Fibroblast of lung (primary cell): Measurements from ENCODE around the gene MRPS26. TPM values are rescaled to one million over a fixed set of nuclear protein-coding genes. Genes with fewer than 3 reads are reported as not detected.
"Not testable (repeated sequence)": the region's sequence is repeated elsewhere in the genome, so short reads cannot be mapped to it uniquely, and the experiment has no call there.

ENCODE experiments used
- DNase-seq, 2 donors: peaks; one replicate each; pipeline versions ENCODE4 v3.0.0 to v3.0.0-alpha.2; 2010; ENCODE audit warnings: low read depth in 2 of 2
- H2AFZ ChIP-seq: 2 replicates; pipeline ENCODE4 v1.5.1; 2012; ENCODE audit warnings: low read length, control low read depth, inconsistent platforms
- H3K27ac ChIP-seq: 2 replicates; pipeline ENCODE4 v1.5.1; 2011; ENCODE audit warnings: low read length, control low read depth; ENCODE audit not compliant: insufficient read depth
- H3K27me3 ChIP-seq: 2 replicates; pipeline ENCODE4 v1.5.1; 2011; ENCODE audit warnings: mild to moderate bottlenecking, low read length; ENCODE audit not compliant: control insufficient read depth, insufficient read depth
- H3K36me3 ChIP-seq: 2 replicates; pipeline ENCODE4 v1.5.1; 2011; ENCODE audit warnings: low read length; ENCODE audit not compliant: control insufficient read depth, insufficient read depth
- H3K4me1 ChIP-seq: 2 replicates; pipeline ENCODE4 v1.5.1; 2011; ENCODE audit warnings: low read length; ENCODE audit not compliant: control insufficient read depth, insufficient read depth; ENCODE audit errors: extremely low read depth
- H3K4me2 ChIP-seq: 2 replicates; pipeline ENCODE4 v1.5.1; 2011; ENCODE audit warnings: low read length, control low read depth; ENCODE audit not compliant: insufficient read depth; ENCODE audit errors: extremely low read depth
- H3K4me3 ChIP-seq, 4 experiments: fragments of 200-600 bp in 1 of 4; sonication (generic) in 1 of 4; replicated peaks in 1 of 4; 2 replicates each; pipeline ENCODE4 v1.5.1; 2011 to 2016; ENCODE audit warnings: low read length in 4 of 4, low read depth in 3 of 4, mild to moderate bottlenecking in 3 of 4, control low read depth in 2 of 4, inconsistent platforms in 1 of 4, mixed read lengths in 1 of 4; ENCODE audit not compliant: insufficient read depth in 1 of 4; ENCODE audit errors: control extremely low read depth in 1 of 4
- H3K79me2 ChIP-seq: 2 replicates; pipeline ENCODE4 v1.5.1; 2012; ENCODE audit warnings: mild to moderate bottlenecking, low read length, inconsistent platforms; ENCODE audit not compliant: control insufficient read depth, insufficient read depth
- H3K9ac ChIP-seq: 2 replicates; pipeline ENCODE4 v1.5.1; 2011; ENCODE audit warnings: mild to moderate bottlenecking, low read length, control low read depth; ENCODE audit not compliant: insufficient read depth
- H3K9me3 ChIP-seq: 2 replicates; pipeline ENCODE4 v1.5.1; 2012; ENCODE audit warnings: low read depth, low read length; ENCODE audit not compliant: control insufficient read depth, insufficient read depth
- H4K20me1 ChIP-seq: 2 replicates; pipeline ENCODE4 v1.5.1; 2011; ENCODE audit warnings: low read length; ENCODE audit not compliant: control insufficient read depth, insufficient read depth; ENCODE audit errors: extremely low read depth
- EZH2 ChIP-seq: IDR thresholded peaks from 2 replicates; pipeline ENCODE4 v1.5.1; 2012; ENCODE audit warnings: low read length, control low read depth, mild to moderate bottlenecking; ENCODE audit errors: missing control alignments
- polyA plus RNA-seq, 2 donors: library from polyadenylated mRNA; depleted of rRNA in 1 of 2; stranded (reverse) in 1 of 2; unstranded in 1 of 2; fragments of >200 nt; gene quantifications; 2 replicates each; pipeline ENCODE4 v1.2.1, GENCODE V29; 2011 to 2012; ENCODE audit warnings: missing spikeins in 1 of 2
- total RNA-seq: library from RNA; depleted of rRNA; stranded (reverse); fragments of >200 nt; gene quantifications from 2 replicates; pipeline ENCODE4 v1.2.1, GENCODE V29; 2014
- TF ChIP-seq, protein P1 (sequence below), 2 donors: IDR thresholded peaks in 1 of 2; conservative IDR thresholded peaks in 1 of 2; 1 replicate in 1 of 2; 2 replicates in 1 of 2; pipeline ENCODE4 v1.5.1; 2011 to 2012; ENCODE audit warnings: low read length in 2 of 2, control low read depth in 1 of 2, inconsistent platforms in 1 of 2, low read depth in 1 of 2, mild to moderate bottlenecking in 1 of 2

The MRPS26 gene
- total and polyA plus RNA-seq, 2 donors (not counting 1 experiment from before 2014, with no cell fraction given) = 16.1 to 37.0 TPM

DNA sequence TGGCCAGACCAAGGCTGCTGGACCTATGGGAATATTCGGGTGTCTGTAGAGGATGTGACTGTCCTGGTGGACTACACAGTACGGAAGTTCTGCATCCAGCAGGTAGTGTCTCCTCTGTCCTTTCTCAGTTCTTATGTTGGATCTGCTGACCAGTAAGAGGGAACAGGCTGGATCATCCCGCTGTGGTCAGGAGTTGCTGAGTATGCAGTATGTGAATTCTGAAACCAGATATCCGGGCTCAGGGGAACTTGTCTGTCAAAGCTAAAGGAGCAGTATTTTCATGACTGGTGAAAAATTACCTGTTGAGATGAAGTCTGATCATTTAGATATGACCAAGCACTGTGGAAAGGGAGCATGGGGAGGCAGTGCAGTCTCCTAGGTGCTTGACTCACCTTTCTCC, 24.5 kb upstream of the MRPS26 start:
- Histone ChIP-seq H4K20me1 (no peaks in the 10 kb centered on the region), H3K36me3 (peaks cover 8% of the 10 kb centered on the region), H3K9me3 (no peaks in the 10 kb centered on the region), H2AFZ (no peak overlapping the region), H3K4me1 (no peaks in the 10 kb centered on the region), H3K27me3 (no peaks in the 10 kb centered on the region), H3K9ac (no peak overlapping the region), H3K79me2 (no peaks in the 10 kb centered on the region), H3K4me3 (no peak overlapping the region), H3K4me2 (no peak overlapping the region), H3K27ac (no peak overlapping the region)
- DNase-seq = no peak
- TF ChIP-seq, protein P1, sequence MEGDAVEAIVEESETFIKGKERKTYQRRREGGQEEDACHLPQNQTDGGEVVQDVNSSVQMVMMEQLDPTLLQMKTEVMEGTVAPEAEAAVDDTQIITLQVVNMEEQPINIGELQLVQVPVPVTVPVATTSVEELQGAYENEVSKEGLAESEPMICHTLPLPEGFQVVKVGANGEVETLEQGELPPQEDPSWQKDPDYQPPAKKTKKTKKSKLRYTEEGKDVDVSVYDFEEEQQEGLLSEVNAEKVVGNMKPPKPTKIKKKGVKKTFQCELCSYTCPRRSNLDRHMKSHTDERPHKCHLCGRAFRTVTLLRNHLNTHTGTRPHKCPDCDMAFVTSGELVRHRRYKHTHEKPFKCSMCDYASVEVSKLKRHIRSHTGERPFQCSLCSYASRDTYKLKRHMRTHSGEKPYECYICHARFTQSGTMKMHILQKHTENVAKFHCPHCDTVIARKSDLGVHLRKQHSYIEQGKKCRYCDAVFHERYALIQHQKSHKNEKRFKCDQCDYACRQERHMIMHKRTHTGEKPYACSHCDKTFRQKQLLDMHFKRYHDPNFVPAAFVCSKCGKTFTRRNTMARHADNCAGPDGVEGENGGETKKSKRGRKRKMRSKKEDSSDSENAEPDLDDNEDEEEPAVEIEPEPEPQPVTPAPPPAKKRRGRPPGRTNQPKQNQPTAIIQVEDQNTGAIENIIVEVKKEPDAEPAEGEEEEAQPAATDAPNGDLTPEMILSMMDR (conservative IDR thresholded peaks at IDR 0.05 in 1 of 2, IDR thresholded peaks at IDR 0.05 in 1 of 2; ENCODE audit: low read depth in 1 of 2, low read length in 2 of 2) = no peak
- TF ChIP-seq EZH2 = no peak

DNA sequence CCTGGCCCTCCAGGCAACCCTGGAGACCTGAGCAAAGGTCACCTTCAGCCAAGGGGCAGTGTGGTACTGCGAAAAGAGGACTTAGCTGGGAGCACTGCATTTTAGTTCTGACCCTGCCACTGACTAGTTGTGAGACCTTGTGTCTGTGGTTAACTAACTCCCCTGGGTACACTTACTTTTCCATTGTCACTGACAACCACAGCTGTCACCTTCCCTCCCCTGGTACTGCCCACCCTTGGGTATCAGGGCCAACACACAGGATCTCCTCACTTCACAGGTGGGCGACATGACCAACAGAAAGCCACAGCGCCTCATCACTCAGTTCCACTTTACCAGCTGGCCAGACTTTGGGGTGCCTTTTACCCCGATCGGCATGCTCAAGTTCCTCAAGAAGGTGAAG, 24.1 kb upstream of the MRPS26 start:
- Histone ChIP-seq H3K36me3 (peaks cover 8% of the 10 kb centered on the region), H3K27me3 (no peaks in the 10 kb centered on the region), H3K4me2 (no peak overlapping the region), H2AFZ (no peak overlapping the region), H3K79me2 (no peaks in the 10 kb centered on the region), H3K4me3 (no peak overlapping the region), H3K27ac (no peak overlapping the region), H3K9me3 (no peaks in the 10 kb centered on the region), H3K4me1 (no peaks in the 10 kb centered on the region), H3K9ac (no peak overlapping the region), H4K20me1 (no peaks in the 10 kb centered on the region)
- DNase-seq = no peak
- TF ChIP-seq, protein P1 (conservative IDR thresholded peaks at IDR 0.05 in 1 of 2, IDR thresholded peaks at IDR 0.05 in 1 of 2; ENCODE audit: low read depth in 1 of 2, low read length in 2 of 2) = no peak
- no peak for TF ChIP-seq EZH2

DNA sequence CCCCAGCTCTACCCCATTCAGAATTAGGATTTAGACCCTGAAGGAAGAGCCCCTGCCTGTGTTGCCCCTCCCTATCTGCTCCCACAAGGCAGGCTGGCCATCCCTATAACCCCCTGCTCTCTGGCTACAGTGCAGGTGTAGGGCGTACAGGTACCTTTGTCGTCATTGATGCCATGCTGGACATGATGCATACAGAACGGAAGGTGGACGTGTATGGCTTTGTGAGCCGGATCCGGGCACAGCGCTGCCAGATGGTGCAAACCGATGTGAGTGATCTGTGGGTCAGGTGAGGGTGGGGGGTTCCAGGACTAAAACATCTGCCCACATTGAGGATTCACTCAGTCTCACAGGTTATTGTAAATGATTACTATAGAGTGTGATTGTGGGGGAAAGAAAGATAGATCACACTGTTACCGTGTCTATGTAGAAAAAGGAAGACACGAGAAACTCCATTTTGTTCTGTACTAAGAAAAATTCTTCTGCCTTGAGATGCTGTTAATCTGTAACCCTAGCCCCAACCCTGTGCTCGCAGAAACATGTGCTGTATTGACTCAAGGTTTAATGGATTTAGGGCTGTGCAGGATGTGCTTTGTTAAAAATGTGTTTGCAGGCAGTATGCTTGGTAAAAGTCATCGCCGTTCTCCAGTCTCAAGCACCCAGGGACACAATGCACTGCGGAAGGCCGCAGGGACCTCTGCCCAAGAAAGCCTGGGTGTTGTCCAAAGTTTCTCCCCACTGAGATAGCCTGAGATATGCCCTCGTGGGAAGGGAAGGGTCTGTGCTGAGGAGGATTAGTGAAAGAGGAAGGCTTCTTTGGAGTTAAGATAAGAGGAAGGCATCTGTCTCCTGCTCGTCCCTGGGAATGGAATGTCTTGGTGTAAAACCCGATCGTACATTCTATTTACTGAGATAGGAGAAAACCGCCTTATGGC, 23.0 kb upstream of the MRPS26 start:
- not testable (repeated sequence) for H4K20me1 ChIP-seq, H3K4me2 ChIP-seq, H3K27me3 ChIP-seq, H3K27ac ChIP-seq, H3K9me3 ChIP-seq, H3K79me2 ChIP-seq, H3K4me3 ChIP-seq, H2AFZ ChIP-seq, H3K4me1 ChIP-seq, H3K36me3 ChIP-seq, H3K9ac ChIP-seq, DNase-seq
